Lower lobe of right lung (tissue), 2 donors: ENCODE measurements around the gene SPC24. TPM values are rescaled to one million over a fixed set of nuclear protein-coding genes. Genes with fewer than 3 reads are reported as not detected.
"Not testable (repeated sequence)": the region's sequence is repeated elsewhere in the genome, so short reads cannot be mapped to it uniquely, and the experiment has no call there.

Experiments used
- ATAC-seq, 2 donors: fragments of 200-7000 bp; cut with Tn5 transposase; one replicate each; pipeline ENCODE4 v1.9.1; 2020 to 2022; ENCODE audit warnings: mild to moderate bottlenecking in 2 of 2, moderate library complexity in 2 of 2
- DNase-seq: peaks from one replicate; pipeline ENCODE4 v3.0.0-alpha.2; 2020
- H3K27ac ChIP-seq: fragments of 200-600 bp; one replicate; pipeline ENCODE4 v1.8.0; 2022
- H3K27me3 ChIP-seq: fragments of 200-600 bp; one replicate; pipeline ENCODE4 v1.8.0; 2022; ENCODE audit warnings: low read depth
- H3K36me3 ChIP-seq: fragments of 200-600 bp; one replicate; pipeline ENCODE4 v1.8.0; 2022; ENCODE audit warnings: mild to moderate bottlenecking
- H3K4me1 ChIP-seq: fragments of 200-600 bp; one replicate; pipeline ENCODE4 v1.8.0; 2022
- H3K4me3 ChIP-seq: fragments of 200-600 bp; one replicate; pipeline ENCODE4 v1.8.0; 2022; ENCODE audit warnings: mild to moderate bottlenecking
- H3K9me3 ChIP-seq: fragments of 200-600 bp; one replicate; pipeline ENCODE4 v1.8.0; 2022
- CTCF ChIP-seq: fragments of 200-600 bp; IDR thresholded peaks from one replicate; pipeline ENCODE4 v1.8.0; 2022; ENCODE audit warnings: antibody characterized with exemption, mild to moderate bottlenecking
- intact Hi-C: fragments of 100-400 bp; cut with DNase I; formaldehyde crosslinking; loops from one replicate; pipeline ENCODE4 v1.11.0; 2022
- total RNA-seq: library from RNA; stranded (reverse); fragmentation: NEBNext Ultra II Directional; extraction: Animal tissue kit (Norgen Biotek cat#: 25700); gene quantifications from one replicate; pipeline ENCODE4 v1.2.1, GENCODE V29; 2021
- donor health status: DM: no; HTN: yes; CAD: no; lungs with severe emphysema.

Gene SPC24
- total RNA-seq, 1 donor from 2014 or later, result 1.8 TPM

- Histone ChIP-seq H3K27ac (peak overlapping the region; percentile 41), H3K4me3 (no peak overlapping the region), H3K9me3 (no peaks in the 10 kb centered on the region), H3K27me3 (no peaks in the 10 kb centered on the region), H3K4me1 (peaks cover 19% of the 10 kb centered on the region), H3K36me3 (peaks cover 73% of the 10 kb centered on the region)
- TF ChIP-seq CTCF, result no peak
- DNase-seq (no peak), ATAC-seq (no peak)
- intact Hi-C loops, result no loop called here
These were observed 24.2 kb upstream of the SPC24 start for GRCh38 chr19:11179716-11180297.

GRCh38 chr19:11179145-11179465 lies 23.5 kb upstream of the SPC24 start:
- H3K27ac ChIP-seq, DNase-seq, ATAC-seq, intact Hi-C loops, H3K4me3 ChIP-seq, H3K27me3 ChIP-seq, H3K9me3 ChIP-seq: not testable (repeated sequence)
- peaks cover 13% of the 10 kb centered on the region for H3K4me1 ChIP-seq
- H3K36me3 ChIP-seq, result peaks cover 78% of the 10 kb centered on the region

GRCh38 chr19:11177592-11177991 lies 22.0 kb upstream of the SPC24 start:
- Histone ChIP-seq H3K9me3 (no peaks in the 10 kb centered on the region), H3K27ac (no peak overlapping the region), H3K4me3 (no peak overlapping the region), H3K4me1 (peaks cover 9% of the 10 kb centered on the region), H3K36me3 (peaks cover 81% of the 10 kb centered on the region), H3K27me3 (no peaks in the 10 kb centered on the region)
- DNase-seq, result no peak
- ATAC-seq, result no peak
- intact Hi-C loops, result no loop called here
- no peak for TF ChIP-seq CTCF

GRCh38 chr19:11176466-11177193 lies 21.0 kb upstream of the SPC24 start:
- no peak for TF ChIP-seq CTCF
- no peak for ATAC-seq

GRCh38 chr19:11175920-11176319 lies 20.3 kb upstream of the SPC24 start:
- TF ChIP-seq CTCF, result no peak
- ATAC-seq (no peak), DNase-seq (no peak)
- no peaks in the 10 kb centered on the region for H3K27me3 ChIP-seq
- H3K9me3 ChIP-seq, result no peaks in the 10 kb centered on the region
- intact Hi-C loops, result no loop called here
- H3K4me1 ChIP-seq, result peaks cover 9% of the 10 kb centered on the region
- no peak overlapping the region for H3K4me3 ChIP-seq
- H3K27ac ChIP-seq, result no peak overlapping the region
- H3K36me3 ChIP-seq, result peaks cover 92% of the 10 kb centered on the region

More at GRCh38 chr19:11176466-11177193, 21.0 kb upstream of the SPC24 start:
- no peak for DNase-seq
- H3K27ac ChIP-seq, result no peak overlapping the region
- H3K4me3 ChIP-seq, result no peak overlapping the region
- peaks cover 90% of the 10 kb centered on the region for H3K36me3 ChIP-seq
- intact Hi-C loops, result no loop called here
- peaks cover 9% of the 10 kb centered on the region for H3K4me1 ChIP-seq
- H3K9me3 ChIP-seq, result no peaks in the 10 kb centered on the region
- no peaks in the 10 kb centered on the region for H3K27me3 ChIP-seq

GRCh38 chr19:11174336-11174735 lies 18.8 kb upstream of the SPC24 start:
- ATAC-seq, result no peak
- Histone ChIP-seq H3K4me1 (peaks cover 4% of the 10 kb centered on the region), H3K27ac (no peak overlapping the region), H3K4me3 (no peak overlapping the region), H3K9me3 (no peaks in the 10 kb centered on the region), H3K27me3 (no peaks in the 10 kb centered on the region), H3K36me3 (peaks cover 99% of the 10 kb centered on the region)
- intact Hi-C loops, result no loop called here
- DNase-seq, result no peak
- no peak for TF ChIP-seq CTCF
